Activated CD8-positive, alpha-beta T cell treated with anti-CD3 and anti-CD28 coated beads, Interleukin-2, amount 10 ng/mL, durations not matched to agents 7 days and 5 days (primary cell): Measurements from ENCODE around the gene GSN. TPM values are rescaled to one million over a fixed set of nuclear protein-coding genes. Genes with fewer than 3 reads are reported as not detected.

ENCODE experiments used
- ATAC-seq: fragments of 150-1000 bp; cut with Tn5 transposase; one replicate; pipeline ENCODE4 v1.10.0; 2021; ENCODE audit warnings: moderate library complexity
- CTCF ChIA-PET: fragments of 350-600 bp; sonication (Branson Sonifier 250); formaldehyde crosslinking; loops from one replicate; lab custom pipeline; 2021; ENCODE audit warnings: antibody characterized with exemption; lab: Charles Lee
- POLR2A ChIA-PET: fragments of 350-600 bp; sonication (Branson Sonifier 250); formaldehyde crosslinking; loops from one replicate; lab custom pipeline; 2021; ENCODE audit warnings: antibody characterized with exemption; lab: Charles Lee
- DNase-seq: peaks from one replicate; pipeline ENCODE4 v3.0.0-alpha.2; 2020
- H3K27ac Mint-ChIP-seq: one replicate; pipeline ENCODE4 v1.8.0; 2021; ENCODE audit warnings: mild to moderate bottlenecking, mixed read lengths
- H3K27me3 Mint-ChIP-seq: one replicate; pipeline ENCODE4 v1.8.0; 2021; ENCODE audit warnings: low read depth, mixed read lengths
- H3K36me3 Mint-ChIP-seq: one replicate; pipeline ENCODE4 v1.8.0; 2021; ENCODE audit warnings: low read depth, mixed read lengths
- H3K4me1 Mint-ChIP-seq: one replicate; pipeline ENCODE4 v1.8.0; 2021; ENCODE audit warnings: low read depth, mixed read lengths
- H3K4me3 Mint-ChIP-seq: one replicate; pipeline ENCODE4 v1.8.0; 2021; ENCODE audit warnings: mild to moderate bottlenecking, mixed read lengths
- H3K9me3 Mint-ChIP-seq: one replicate; pipeline ENCODE4 v1.8.0; 2022; ENCODE audit warnings: mixed read lengths; ENCODE audit not compliant: insufficient read depth
- total RNA-seq, 2 experiments: library from RNA; stranded (reverse); gene quantifications; one replicate each; pipeline ENCODE4 v1.2.3, GENCODE V29; 2021

GSN gene
- total RNA-seq, 2 experiments from 2014 or later = 4.0 to 4.2 TPM

- ATAC-seq (no peak), DNase-seq (no peak)
- no peaks in the 10 kb centered on the region for H3K9me3 Mint-ChIP-seq
- H3K36me3 Mint-ChIP-seq = peaks cover 6% of the 10 kb centered on the region
- ChIA-PET POLR2A (no interaction called here), CTCF (interaction anchor here (7.2 to 10.1 kb wide), 2 partner anchors 53 to 75 kb away, joined by 225 to 336 read pairs; no protein-coding TSS in a partner anchor)
- peak overlapping the region; percentile 50 for H3K27ac Mint-ChIP-seq
- H3K27me3 Mint-ChIP-seq = no peaks in the 10 kb centered on the region
- peaks cover 34% of the 10 kb centered on the region for H3K4me1 Mint-ChIP-seq
- no peak overlapping the region for H3K4me3 Mint-ChIP-seq
Measured at GRCh38 chr9:121322737-121323448, 54.9 kb downstream of the GSN start.

GRCh38 chr9:121323449-121324151 is 55.6 kb downstream of the GSN start:
- no peak overlapping the region for H3K27ac Mint-ChIP-seq
- H3K9me3 Mint-ChIP-seq = no peaks in the 10 kb centered on the region
- ATAC-seq (no peak), DNase-seq (no peak)
- ChIA-PET CTCF (interaction anchor here (7.2 kb wide), 1 partner anchor 74 kb away, joined by 336 read pairs; no protein-coding TSS in a partner anchor), POLR2A (no interaction called here)
- H3K4me1 Mint-ChIP-seq = peaks cover 34% of the 10 kb centered on the region
- no peak overlapping the region for H3K4me3 Mint-ChIP-seq
- no peaks in the 10 kb centered on the region for H3K27me3 Mint-ChIP-seq
- H3K36me3 Mint-ChIP-seq = peaks cover 6% of the 10 kb centered on the region

GRCh38 chr9:121324316-121324715 is 56.4 kb downstream of the GSN start:
- ATAC-seq (no peak), DNase-seq (no peak)
- peaks cover 6% of the 10 kb centered on the region for H3K36me3 Mint-ChIP-seq
- peaks cover 34% of the 10 kb centered on the region for H3K4me1 Mint-ChIP-seq
- H3K9me3 Mint-ChIP-seq = no peaks in the 10 kb centered on the region
- H3K27ac Mint-ChIP-seq = peak overlapping the region; percentile 3
- ChIA-PET POLR2A (no interaction called here), CTCF (interaction anchor here (7.2 kb wide), 1 partner anchor 74 kb away, joined by 336 read pairs; no protein-coding TSS in a partner anchor)
- H3K27me3 Mint-ChIP-seq = no peaks in the 10 kb centered on the region
- H3K4me3 Mint-ChIP-seq = no peak overlapping the region

- peaks cover 6% of the 10 kb centered on the region for H3K36me3 Mint-ChIP-seq
- ATAC-seq (no peak), DNase-seq (no peak)
- H3K9me3 Mint-ChIP-seq = no peaks in the 10 kb centered on the region
- CTCF ChIA-PET = no interaction called here
- no peak overlapping the region for H3K4me3 Mint-ChIP-seq
- H3K4me1 Mint-ChIP-seq = peaks cover 34% of the 10 kb centered on the region
- peak overlapping the region; percentile 3 for H3K27ac Mint-ChIP-seq
- no peaks in the 10 kb centered on the region for H3K27me3 Mint-ChIP-seq
- POLR2A ChIA-PET = no interaction called here
Measured at GRCh38 chr9:121324755-121325154, 56.8 kb downstream of the GSN start.

- Mint-ChIP-seq H3K36me3 (peaks cover 6% of the 10 kb centered on the region), H3K4me3 (no peak overlapping the region), H3K27me3 (no peaks in the 10 kb centered on the region), H3K27ac (peak overlapping the region; percentile 10), H3K4me1 (peaks cover 29% of the 10 kb centered on the region), H3K9me3 (no peaks in the 10 kb centered on the region)
- ATAC-seq (no peak), DNase-seq (no peak)
- ChIA-PET CTCF (no interaction called here), POLR2A (no interaction called here)
Measured at GRCh38 chr9:121325387-121325786, 57.4 kb downstream of the GSN start.

GRCh38 chr9:121326130-121326838 is 58.3 kb downstream of the GSN start:
- POLR2A ChIA-PET = no interaction called here
- Mint-ChIP-seq H3K4me1 (peaks cover 22% of the 10 kb centered on the region), H3K27me3 (no peaks in the 10 kb centered on the region), H3K9me3 (no peaks in the 10 kb centered on the region), H3K4me3 (no peak overlapping the region), H3K36me3 (peaks cover 2% of the 10 kb centered on the region), H3K27ac (no peak overlapping the region)
- ATAC-seq = no peak
- DNase-seq = no peak
- CTCF ChIA-PET = interaction anchor here (1.1 kb wide), 1 partner anchor 39 kb away, joined by 3 read pairs; no protein-coding TSS in a partner anchor

- ATAC-seq (no peak), DNase-seq (no peak)
- Mint-ChIP-seq H3K27me3 (no peaks in the 10 kb centered on the region), H3K27ac (no peak overlapping the region), H3K36me3 (peaks cover 2% of the 10 kb centered on the region), H3K4me1 (peaks cover 17% of the 10 kb centered on the region), H3K9me3 (no peaks in the 10 kb centered on the region), H3K4me3 (no peak overlapping the region)
- POLR2A ChIA-PET = no interaction called here
- CTCF ChIA-PET = interaction anchor here (1.1 kb wide), 2 partner anchors 15 to 38 kb away, joined by 3 to 4 read pairs; no protein-coding TSS in a partner anchor
Measured at GRCh38 chr9:121326901-121327613, 59.1 kb downstream of the GSN start.

GRCh38 chr9:121328476-121328875 is 60.5 kb downstream of the GSN start:
- Mint-ChIP-seq H3K9me3 (no peaks in the 10 kb centered on the region), H3K4me1 (peaks cover 7% of the 10 kb centered on the region), H3K27me3 (no peaks in the 10 kb centered on the region), H3K27ac (no peak overlapping the region), H3K4me3 (no peak overlapping the region), H3K36me3 (peaks cover 2% of the 10 kb centered on the region)
- CTCF ChIA-PET = interaction anchor here (1.3 kb wide), 1 partner anchor 8 kb away, joined by 6 read pairs; no protein-coding TSS in a partner anchor
- POLR2A ChIA-PET = interaction anchor here (0.6 kb wide), 1 partner anchor 16 kb away, joined by 3 read pairs; no protein-coding TSS in a partner anchor
- ATAC-seq = no peak
- DNase-seq = no peak

- CTCF ChIA-PET = interaction anchor here (1.3 to 1.7 kb wide), 2 partner anchors 9 to 70 kb away, joined by 4 to 6 read pairs; no protein-coding TSS in a partner anchor
- DNase-seq = no peak
- H3K27ac Mint-ChIP-seq = no peak overlapping the region
Measured at GRCh38 chr9:121328876-121329681, 61.1 kb downstream of the GSN start.

GRCh38 chr9:121331549-121331948 is 63.6 kb downstream of the GSN start:
- CTCF ChIA-PET = interaction anchor here (1.0 to 1.2 kb wide), 3 partner anchors 8 to 68 kb away, joined by 3 to 4 read pairs (median 3); no protein-coding TSS in a partner anchor

More at GRCh38 chr9:121328876-121329681, 61.1 kb downstream of the GSN start:
- ATAC-seq = no peak
- Mint-ChIP-seq H3K4me3 (no peak overlapping the region), H3K27me3 (no peaks in the 10 kb centered on the region), H3K4me1 (peaks cover 5% of the 10 kb centered on the region), H3K36me3 (peaks cover 2% of the 10 kb centered on the region), H3K9me3 (no peaks in the 10 kb centered on the region)
- POLR2A ChIA-PET = interaction anchor here (0.6 kb wide), 1 partner anchor 16 kb away, joined by 3 read pairs; no protein-coding TSS in a partner anchor

More at GRCh38 chr9:121331549-121331948, 63.6 kb downstream of the GSN start:
- Mint-ChIP-seq H3K4me1 (no peaks in the 10 kb centered on the region), H3K36me3 (peaks cover 6% of the 10 kb centered on the region), H3K4me3 (no peak overlapping the region), H3K27me3 (no peaks in the 10 kb centered on the region), H3K27ac (no peak overlapping the region), H3K9me3 (no peaks in the 10 kb centered on the region)
- ATAC-seq (no peak), DNase-seq (no peak)
- POLR2A ChIA-PET = no interaction called here
